ENCODE measurements around the gene KLHL21.
"Not testable (repeated sequence)": the region's sequence is repeated elsewhere in the genome, so short reads cannot be mapped to it uniquely, and the experiment has no call there.

The KLHL21 gene

GRCh38 chr1:6624710-6625583 is 22.3 kb upstream of the KLHL21 start, which contains the start of gene THAP3:
THAP3 (plus strand) TSS chr1:6624868; CDS start chr1:6625219, 351 bp downstream.
- peak; percentile 85 for DNase-seq

- no peak for DNase-seq
Measured at GRCh38 chr1:6623269-6623965, 20.7 kb upstream of the KLHL21 start.

- no peak for DNase-seq
Measured at GRCh38 chr1:6622396-6623152, 19.9 kb upstream of the KLHL21 start.

GRCh38 chr1:6621429-6622391 is 19.0 kb upstream of the KLHL21 start:
- DNase-seq = no peak

- DNase-seq = no peak
Measured at GRCh38 chr1:6619045-6619444, 16.4 kb upstream of the KLHL21 start.

- peak; percentile 32 for DNase-seq
Measured at GRCh38 chr1:6614929-6615785, 12.5 kb upstream of the KLHL21 start.

GRCh38 chr1:6614019-6614928 is 11.6 kb upstream of the KLHL21 start:
- peak; percentile 51 for DNase-seq

GRCh38 chr1:6613361-6614018 is 10.8 kb upstream of the KLHL21 start, which contains the start of gene PHF13:
PHF13 (plus strand) TSS chr1:6613731; CDS start chr1:6614067, 336 bp downstream.
- DNase-seq = peak; percentile 99

GRCh38 chr1:6612641-6613360 is 10.1 kb upstream of the KLHL21 start:
- DNase-seq = no peak

- DNase-seq = no peak
Measured at GRCh38 chr1:6603915-6604558, 1.4 kb upstream of the KLHL21 start.

- no peak for DNase-seq
Measured at GRCh38 chr1:6603238-6603914, 707 bp upstream of the KLHL21 start.

GRCh38 chr1:6601923-6602668 is 573 bp downstream of the KLHL21 start:
- DNase-seq = no peak

- DNase-seq = peak; percentile 38
Measured at GRCh38 chr1:6601049-6601922, 1.4 kb downstream of the KLHL21 start.

GRCh38 chr1:6600410-6601048 is 2.1 kb downstream of the KLHL21 start:
- no peak for DNase-seq

GRCh38 chr1:6599991-6600390 is 2.7 kb downstream of the KLHL21 start:
- DNase-seq = not testable (repeated sequence)

Data from activated gamma-delta T cell (primary cell).